DLD1 (cell line): Measurements from ENCODE around the gene LRIG1.

Experiments
- in situ Hi-C: cut with HindIII; loops from 2 replicates; pipeline ENCODE4 v1.10.0; 2017; ENCODE audit warnings: low sequenced_read_pairs

LRIG1 gene

DNA sequence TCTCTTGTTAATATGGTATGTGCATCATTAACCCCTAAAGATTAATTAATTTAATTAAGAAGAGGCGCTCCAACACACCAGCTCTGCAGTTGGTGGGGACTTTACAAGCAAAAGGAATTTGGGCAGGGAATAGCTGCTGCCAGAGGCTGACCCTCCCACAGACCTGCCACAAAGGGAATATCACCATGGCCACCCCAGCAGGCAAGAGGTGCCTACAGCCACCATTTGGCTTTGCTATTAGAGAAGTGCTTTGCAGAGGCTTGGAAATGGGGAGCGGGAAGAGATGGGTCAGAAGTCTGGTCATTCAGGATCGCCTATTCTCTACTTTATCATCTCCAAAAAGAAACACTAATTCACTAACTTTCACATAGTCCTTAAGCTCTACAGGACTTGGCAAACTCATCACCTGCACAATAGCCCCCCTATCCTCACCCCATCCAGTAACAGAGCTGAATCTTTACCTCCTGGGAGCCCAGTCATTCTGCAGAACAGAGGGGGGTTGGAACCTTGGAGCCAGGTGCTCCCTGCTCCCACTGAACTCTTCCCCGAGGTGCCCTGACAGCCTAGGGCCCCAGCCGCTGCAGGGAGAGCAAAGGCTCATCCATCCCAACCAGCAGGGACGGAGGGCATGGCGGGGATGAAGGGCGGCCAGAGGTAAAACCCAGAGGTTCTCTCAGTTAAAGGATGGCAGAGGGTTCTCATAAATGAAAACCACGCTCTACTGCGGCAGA is 29.7 kb downstream of the LRIG1 start:
- in situ Hi-C loops: no loop called here

DNA sequence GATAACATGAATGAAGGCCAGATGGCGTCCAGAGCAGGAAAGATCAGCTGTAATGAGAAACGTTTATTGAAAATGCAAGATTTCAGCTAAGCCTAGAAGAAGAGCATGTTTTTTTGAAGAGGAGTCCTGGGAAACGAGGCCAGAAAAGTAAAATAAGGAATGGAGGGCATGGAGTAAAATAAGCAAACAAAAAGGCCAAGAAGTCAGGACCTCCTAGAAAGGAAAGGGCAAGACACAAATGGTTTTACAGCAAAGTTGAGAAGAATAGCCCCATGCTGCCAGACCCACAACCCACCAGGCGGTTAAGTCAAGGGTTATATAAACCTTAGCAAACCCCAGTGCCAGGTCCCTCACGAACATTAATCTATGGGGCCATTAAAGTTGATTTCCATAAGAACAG is 30.5 kb downstream of the LRIG1 start:
- in situ Hi-C loops: no loop called here

DNA sequence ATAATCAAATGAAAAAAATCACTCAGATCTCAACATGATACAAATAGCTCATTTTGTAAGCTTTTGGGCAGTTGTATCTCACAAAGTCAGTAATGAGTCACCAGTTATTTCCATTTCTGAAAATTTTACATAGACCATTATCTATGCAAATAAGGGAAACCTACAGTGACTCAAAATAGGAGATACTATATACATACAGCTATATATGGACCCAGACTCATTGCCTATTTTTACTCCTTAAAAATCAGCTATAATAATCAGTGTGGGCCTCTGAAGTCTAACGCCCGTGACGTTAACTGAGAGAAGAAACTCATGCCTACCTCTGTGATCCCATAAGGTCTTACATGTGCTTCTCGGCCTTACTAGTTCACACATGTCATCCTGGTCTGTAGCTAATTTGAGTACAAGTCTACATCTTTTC is 31.6 kb downstream of the LRIG1 start:
- in situ Hi-C loops: no loop called here

DNA sequence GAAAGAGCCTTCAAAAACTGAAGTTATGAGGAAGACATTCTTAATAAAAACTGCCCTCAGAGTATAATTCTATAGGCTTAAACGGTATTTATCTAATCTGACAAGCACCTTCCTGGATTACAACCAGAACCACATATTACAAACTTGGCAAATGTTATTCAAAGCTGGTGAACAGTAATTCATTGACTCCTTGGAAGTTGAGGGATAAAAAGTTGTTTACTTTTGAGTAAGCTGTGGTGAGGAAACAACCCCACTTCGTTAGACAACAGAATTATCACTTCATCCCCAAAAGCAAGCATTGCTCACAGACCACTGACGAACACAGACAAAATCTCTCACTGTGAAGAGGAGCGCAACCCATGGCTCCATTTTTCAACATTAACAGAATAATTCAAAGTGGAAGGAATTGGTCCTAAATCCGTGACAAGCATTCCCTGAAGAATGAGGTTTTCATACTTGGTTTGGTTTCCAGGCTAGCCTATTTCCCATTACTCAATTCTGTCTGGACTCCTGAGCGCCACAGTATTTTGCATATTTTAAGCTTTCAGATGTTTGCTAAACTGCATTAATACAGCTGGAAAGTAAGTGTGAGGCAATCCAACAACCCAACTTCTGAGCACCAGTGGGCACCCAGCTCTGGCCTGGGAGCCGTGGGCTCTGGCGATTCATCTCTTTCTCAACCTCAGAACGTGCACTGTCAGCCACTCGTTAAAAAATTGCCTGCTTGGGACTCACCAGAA is 32.7 kb downstream of the LRIG1 start:
- in situ Hi-C loops: no loop called here

DNA sequence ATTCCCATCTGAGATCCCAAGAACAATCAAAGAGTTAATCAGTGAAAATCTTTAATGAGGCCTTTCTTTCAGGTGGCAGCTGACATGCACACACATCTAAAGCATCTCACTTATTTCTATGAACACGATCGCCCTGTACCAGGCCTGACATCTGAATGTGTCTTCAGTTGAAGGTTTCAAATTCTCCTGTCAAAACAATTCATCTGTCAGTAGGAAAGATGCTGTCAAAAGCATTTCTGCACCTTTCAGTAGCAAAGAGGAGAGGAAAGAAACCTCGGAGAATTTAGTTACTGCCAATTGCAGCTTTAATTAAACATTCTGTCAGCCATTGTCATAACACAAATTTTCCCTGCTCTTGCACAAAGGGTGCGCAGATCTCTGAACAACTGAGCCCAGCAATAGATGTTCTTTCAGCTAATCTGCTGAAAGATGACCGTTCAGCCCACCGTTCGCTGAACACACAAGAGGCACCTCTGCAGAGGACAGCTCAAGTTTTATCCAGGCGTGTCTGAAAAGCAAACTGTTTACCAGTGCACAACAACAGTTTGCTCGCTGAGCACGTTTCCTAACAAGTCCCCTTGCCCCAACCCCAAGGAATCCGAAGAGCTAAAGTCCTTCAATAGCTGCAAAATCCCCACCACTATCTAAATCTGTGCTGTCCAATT is 34.1 kb downstream of the LRIG1 start:
- in situ Hi-C loops: no loop called here

DNA sequence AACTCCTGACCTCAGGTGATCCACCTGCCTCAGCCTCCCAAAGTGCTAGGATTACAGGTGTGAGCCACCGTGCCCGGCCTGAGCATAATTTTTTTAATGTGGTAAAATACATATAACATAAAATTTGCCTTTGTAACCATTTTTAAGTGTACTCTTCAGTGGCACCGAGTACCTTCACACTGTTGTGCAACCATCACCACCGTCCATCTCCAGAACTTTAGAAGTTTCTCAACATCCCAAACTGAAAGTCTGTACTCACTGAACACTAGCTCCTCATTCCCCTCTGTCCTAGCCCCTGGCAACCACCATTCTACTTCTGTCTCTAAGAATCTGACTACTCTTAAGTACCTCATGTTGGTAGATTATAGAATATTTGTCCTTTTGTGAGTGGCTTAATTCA is 35.2 kb downstream of the LRIG1 start:
- in situ Hi-C loops: no loop called here

DNA sequence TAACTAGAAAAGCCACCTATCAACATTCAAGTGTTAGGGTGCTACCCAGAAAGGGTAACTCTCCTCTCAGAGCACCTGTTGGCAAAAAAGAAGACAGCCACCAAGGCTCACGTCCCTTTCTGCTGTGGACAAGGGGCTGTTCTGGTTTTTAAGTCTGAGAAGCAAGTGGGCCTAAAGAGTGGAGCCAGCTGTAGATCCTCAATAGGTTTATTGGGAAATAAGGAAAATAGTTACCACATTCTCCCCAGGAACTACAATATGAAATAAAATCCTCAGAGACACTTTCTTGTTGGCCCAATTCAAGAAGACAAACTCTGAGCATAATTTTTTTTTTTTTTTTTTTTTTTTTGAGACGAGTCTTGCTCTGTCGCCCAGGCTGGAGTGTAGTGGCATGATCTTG is 35.8 kb downstream of the LRIG1 start:
- in situ Hi-C loops: no loop called here

DNA sequence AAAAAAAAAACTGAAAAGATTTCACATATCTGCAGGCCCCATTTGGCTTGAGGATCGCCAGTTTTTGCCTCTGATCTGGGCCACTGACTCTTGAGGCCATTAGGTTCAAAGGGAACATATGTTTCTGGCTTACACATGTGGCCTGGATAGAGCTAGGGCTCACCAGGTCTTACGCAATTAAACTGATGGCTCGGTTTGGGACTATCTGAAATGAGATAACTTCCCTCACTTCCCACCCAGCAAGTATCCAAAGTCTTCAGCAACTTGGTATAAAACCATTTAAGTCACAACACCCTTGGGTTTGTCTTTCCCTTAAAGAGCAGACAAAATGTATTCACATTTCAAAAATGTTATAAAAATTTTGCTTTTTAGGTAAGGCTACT is 36.3 kb downstream of the LRIG1 start:
- in situ Hi-C loops: no loop called here

DNA sequence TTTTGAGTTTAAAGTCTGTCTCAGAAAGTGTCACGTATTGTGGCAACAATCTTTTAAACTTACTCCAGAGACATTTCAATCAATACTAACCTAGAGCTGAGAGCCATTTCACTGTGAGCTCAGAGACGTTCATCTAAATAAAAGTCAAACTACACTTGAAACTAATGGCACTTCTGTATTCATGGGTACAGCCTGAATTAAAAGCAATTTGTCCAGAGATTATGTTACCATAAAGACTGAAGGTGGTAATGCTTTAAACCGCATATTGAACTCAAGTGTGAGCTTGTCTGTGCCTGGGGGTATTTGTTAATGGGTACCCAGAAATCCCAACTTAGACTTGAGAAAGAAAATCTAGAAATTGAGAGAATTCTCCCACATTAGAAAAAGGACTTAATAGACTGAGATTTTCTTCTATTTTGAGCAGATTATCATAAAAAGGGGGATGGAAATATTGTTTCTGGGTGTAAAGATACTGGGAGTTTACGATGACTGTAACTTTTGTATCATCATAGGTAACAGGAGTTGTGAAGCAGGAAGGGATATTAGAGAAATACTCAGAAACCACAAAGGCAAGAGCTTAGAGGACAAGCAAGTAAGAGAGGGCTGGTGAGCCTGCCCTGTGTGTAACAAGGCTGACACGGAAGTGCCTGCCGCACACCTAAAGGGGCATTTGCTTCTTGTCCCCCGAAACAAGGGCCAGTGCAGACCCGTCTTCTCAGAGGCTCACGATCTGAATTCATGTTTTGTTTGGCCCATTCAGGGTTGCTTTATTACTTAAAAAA is 36.9 kb downstream of the LRIG1 start:
- in situ Hi-C loops: no loop called here

DNA sequence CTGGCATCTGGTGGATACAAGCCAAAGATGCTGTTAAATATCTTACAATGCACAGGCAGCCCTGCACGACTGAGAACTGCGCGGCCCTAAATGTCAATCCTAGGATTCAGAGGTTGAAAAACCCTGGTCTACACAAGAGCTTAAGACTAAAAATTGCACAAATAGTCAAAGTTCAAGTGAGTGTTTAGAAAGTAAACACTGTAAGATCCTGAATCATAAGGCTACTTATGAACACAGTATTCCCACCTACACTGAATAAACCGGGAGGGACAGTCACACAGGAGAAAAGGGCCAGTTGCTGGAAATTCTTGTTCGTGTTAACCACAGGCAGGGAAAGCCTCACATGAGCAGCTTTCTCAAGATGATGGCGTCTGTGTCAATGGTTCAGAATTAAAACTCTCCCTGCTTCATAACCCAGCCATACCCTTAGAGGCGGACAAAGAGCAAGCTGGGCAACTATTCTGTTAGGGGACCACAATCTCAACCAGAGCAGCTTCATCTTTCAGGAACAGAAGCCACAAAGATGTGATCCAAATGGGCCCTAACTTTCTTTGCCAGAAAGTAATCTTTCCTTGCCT is 37.7 kb downstream of the LRIG1 start:
- in situ Hi-C loops: no loop called here

DNA sequence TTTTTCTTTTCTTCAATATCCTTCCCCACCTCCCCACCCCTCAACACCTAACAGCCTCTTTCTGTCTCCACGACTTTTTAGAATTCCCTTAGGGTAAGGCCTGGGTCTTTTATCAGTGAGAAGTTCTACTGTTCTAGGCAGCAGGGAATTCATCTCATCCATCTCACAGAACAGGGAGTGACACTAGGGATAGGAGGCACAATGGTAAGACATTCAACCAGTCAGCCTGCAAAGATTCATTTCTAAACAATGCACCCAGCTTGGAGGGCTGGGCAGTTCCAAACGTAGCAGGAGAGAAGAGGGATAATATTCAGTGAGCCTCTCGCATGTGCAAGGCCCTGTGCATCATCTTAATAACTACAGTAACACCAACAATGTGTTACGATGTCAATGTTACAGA is 43.6 kb downstream of the LRIG1 start:
- in situ Hi-C loops: no loop called here

DNA sequence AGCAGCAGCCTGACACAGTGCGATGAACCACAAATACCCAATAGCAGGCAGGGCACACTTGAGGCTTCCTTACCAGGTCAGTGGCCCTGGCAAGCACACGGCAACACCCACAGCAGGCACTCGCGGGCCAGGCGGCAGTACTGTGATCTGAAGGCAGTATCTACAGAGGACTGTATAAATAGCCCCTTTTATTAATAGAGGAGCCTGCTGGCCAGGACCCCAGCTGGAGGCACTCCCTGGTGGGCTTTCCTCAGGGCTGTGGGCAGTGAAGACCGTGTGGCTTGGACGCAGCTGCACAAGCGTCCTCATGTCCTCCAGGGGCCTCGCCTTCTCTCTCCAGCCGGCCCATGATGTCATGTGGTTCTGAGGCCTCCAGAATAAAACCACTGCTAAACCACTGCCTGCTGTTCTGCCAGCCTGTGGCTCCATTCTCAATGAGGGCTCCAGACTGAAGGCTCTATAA is 44.1 kb downstream of the LRIG1 start:
- in situ Hi-C loops: no loop called here

DNA sequence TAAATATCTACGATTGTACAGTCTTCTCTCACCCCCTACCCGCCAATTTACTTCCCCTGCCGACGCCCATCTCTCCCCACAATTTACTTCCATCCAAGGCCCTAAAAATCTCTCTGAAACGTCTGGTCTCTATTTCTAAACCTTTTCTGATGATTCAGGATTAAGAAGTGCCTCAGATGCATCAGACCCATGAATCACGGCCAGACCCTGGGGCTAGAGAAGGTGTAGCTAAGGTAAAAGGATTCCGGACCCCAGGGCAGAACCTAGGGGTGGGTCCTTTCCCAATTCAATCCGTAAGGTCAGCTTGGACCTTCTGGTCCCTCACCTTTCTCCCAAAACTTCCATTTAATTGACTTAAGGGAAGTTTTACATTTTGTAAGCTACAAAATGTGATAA is 46.4 kb downstream of the LRIG1 start:
- in situ Hi-C loops: no loop called here

DNA sequence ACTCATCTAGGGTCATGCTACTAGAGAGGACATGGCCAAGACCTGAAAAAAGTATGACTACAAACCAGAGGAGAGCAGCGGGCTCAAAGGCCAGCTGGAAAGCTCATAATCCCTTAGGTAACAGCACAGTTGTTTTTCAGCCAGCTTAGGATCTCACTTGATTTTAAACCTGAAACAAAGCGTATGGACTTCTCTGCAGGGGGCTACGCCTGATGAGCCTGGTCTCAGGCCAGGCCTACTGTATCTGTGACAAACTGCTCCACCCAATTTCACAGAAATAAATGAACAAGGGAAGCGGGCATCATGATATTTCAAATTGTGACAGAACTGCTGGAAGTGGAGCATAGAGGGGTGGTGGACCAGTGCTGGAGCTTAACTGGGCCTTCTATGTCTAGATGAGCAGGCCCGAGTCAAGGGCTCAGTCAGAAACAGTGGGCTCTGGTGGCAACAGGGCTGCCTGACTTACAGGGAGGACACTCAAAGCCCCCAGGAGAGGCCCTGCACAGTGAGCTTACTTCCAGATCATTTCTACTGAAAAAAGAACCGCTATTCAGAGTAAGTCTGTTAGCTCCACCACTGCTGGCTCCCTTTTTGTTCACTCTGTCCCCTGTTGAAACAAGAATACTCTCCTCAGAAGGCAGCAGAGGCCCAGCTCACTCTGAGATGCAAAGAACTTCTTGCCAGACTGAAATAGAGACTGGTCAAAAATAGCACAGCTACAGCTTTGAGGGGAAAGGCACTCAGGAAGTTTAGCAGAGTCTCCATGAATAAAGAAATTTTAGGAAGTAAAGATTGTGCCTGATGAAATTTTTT is 47.0 kb downstream of the LRIG1 start:
- in situ Hi-C loops: no loop called here

DNA sequence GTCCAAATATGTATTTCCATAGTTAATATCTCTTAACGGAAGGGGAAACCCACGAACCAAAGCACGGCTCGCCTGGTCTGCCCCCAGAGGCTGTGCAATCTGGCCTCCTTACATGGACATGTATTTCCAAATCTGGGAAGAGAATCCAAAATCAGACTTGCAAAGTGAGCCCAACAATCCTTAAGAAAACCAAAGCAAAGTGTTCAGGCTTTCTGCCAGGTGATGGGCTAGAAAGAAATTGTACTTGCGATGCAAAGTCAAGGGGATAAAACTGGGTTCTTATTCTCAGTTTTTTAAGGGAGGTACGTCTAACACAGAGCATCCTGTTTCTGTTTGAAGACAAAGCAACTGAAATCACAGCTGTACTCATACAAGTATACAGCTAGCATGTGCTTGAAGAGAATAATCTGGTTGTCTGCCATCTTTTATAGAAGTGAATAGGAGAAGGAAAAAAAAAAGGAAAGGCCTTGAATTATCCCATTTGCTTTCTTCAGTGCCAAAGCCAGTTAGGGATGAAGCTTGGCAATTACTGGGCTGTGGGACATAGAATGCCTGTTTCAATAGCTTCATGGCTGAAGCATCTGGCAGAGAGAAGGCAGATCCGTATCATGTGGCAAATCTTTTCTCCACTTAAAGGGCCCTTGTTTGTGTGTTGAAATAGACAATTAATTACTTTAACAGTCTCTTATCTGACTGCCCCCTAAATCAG is 48.4 kb downstream of the LRIG1 start:
- in situ Hi-C loops: no loop called here

DNA sequence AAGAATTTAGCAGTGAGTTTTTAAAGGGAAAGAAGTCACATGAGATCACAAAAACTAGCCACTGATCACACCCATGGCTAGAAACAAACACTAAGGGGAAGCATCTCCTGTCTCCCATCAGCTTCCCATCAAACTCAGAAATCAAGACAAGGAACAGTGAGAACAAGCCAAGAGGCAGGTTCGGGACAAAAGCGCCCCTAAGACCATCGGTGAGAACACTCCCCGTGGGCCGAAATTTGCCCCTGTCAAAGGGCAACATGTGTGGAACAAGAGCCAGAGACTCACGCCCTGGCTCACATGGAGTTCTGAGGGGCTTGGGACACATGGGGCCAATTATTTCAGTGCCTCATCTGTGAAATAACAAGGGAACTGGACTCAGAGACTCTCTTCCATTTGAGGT is 49.1 kb downstream of the LRIG1 start:
- in situ Hi-C loops: no loop called here

DNA sequence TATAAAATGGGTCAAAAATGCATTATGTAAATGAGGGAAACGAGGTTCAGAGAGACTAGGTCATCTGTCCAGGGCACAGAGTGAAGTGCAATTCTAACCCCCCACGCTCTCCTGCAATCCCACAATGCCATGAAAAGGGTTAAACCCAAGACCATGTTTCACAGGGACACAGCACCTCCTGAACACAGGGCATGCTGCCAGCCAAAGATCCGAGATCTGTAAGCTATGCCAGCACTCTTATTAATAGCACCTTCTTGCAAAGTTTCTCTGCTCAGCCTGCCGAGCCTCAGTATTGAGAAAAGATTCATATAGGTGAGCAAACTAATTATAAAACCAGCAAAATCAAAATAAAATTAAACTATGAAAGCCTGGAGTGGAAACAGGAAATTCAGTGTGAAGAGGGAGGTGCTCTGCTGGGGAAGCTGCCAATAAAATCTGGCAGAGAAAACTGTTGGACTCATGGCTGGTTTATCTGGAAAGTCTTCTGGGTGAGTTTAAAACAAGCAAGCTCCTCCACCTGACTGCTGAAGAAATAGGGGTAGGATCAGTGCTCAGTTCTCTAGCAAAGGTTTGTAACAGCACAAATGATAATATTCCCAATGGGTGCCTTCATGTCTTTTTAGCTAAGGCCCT is 50.3 kb downstream of the LRIG1 start:
- in situ Hi-C loops: no loop called here

DNA sequence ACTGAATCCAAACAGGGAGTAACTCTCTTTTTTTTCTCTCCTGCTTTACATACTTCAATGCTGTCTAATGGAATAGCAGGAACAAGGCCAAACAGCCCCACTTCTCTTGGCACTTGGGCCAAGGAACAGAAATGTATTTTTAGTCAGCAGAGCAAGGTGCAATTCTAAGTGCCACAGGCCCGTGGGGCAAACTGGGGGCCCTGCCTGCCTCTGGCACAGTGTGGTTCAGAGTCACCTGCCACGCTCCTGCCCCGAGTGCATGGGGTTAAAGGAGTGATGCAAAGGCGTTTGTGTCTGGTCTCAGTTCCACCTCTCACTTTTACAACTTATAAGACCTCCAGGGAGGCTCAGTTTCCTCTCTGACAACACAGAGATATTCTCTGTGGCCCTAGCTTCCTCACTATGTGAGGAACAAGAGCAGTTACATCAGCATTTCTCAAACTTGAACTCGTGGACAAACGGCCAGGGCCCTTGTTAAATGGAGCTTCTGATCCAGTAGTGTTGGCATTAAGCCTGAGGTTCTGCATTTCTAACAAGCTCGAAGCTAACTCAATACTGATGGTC is 51.3 kb downstream of the LRIG1 start:
- in situ Hi-C loops: no loop called here
